ENCODE measurements around the gene NEDD4. TPM values are rescaled to one million over a fixed set of nuclear protein-coding genes. Genes with fewer than 3 reads are reported as not detected.

The NEDD4 gene
- total RNA-seq, 2 donors from 2014 or later, result 7.2 to 11.1 TPM

DNA sequence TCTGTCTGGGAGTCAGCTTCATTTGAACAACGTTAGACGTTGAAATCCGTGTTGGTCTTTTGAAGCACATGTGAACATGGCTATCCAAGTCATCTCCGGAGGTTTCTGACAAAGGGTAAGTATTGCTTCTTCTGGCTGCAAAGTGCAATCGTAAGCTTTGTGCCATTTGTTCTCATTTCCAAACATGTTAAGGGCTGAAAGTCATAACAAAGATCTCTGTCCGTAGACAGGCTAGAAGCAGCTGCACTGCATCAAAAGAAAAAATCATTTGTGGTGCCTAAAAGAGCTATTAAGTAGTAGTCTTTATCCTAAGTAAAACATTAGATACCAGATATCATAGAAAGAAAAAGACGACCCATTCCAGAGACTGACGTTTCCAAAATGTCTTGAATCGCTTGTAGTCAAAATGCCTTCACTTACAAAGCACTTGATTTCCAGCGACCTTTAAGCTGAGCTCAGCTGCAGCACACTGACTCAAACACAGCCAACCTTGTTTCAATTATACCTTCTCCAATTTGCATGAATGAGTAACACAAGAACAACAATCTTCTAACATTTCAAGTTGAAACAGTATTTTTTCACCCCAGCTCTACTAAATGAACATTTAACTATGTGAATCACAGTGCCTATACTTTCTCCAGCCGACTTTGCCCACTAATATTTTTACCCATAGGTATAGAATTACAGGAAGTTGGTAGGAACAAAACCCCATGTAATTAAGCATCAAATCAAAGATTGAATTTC, 76.6 kb downstream of the NEDD4 start:
- no peaks in the 10 kb centered on the region for H3K9me3 ChIP-seq (ENCODE audit: control insufficient read depth, low read length, poor library complexity, severe bottlenecking)
- Mint-ChIP-seq H3K27me3 (no peaks in the 10 kb centered on the region), H3K27ac (no peak overlapping the region), H3K4me3 (no peak overlapping the region), H3K36me3 (ENCODE audit: low read depth) (peaks cover 2% of the 10 kb centered on the region), H3K4me1 (peaks cover 2% of the 10 kb centered on the region)
- DNase-seq (no peak), ATAC-seq (no peak)

DNA sequence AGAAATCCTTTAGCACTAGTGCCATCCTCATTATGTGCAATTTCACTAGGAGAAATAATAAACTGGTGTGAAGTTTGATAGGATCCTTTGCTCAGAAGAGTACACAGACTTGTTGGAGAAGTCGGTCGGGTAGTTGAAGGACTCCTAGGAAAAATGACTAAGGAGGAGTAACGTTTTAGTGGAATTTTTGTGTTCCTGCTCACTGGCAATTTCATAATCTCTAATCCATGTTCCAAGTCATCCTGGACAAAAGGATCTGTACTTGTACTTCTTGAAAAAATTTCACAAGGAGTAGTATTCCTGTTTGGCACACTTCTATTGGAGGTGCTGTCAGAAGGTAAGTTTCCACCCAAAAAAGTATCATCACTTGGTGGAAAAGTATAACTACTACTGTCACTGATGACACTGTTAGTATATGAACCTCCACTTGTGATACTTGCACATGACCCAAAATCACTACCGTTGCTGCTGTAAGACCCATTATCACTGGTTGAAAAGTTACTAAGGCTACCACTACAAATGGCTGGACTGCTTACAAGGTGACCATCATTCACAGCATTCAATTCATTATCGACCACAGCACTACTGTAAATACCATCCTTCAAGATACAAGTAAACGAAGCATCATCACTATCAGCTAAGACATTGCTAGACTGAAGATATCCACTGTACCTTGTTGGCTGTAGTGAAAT, 77.4 kb downstream of the NEDD4 start:
- peaks cover 2% of the 10 kb centered on the region for H3K4me1 Mint-ChIP-seq
- DNase-seq (no peak), ATAC-seq (no peak)
- no peaks in the 10 kb centered on the region for H3K27me3 Mint-ChIP-seq
- no peak overlapping the region for H3K4me3 Mint-ChIP-seq
- H3K9me3 ChIP-seq (ENCODE audit: control insufficient read depth, low read length, poor library complexity, severe bottlenecking), result no peaks in the 10 kb centered on the region
- no peaks in the 10 kb centered on the region for H3K36me3 Mint-ChIP-seq (ENCODE audit: low read depth)
- no peak overlapping the region for H3K27ac Mint-ChIP-seq

DNA sequence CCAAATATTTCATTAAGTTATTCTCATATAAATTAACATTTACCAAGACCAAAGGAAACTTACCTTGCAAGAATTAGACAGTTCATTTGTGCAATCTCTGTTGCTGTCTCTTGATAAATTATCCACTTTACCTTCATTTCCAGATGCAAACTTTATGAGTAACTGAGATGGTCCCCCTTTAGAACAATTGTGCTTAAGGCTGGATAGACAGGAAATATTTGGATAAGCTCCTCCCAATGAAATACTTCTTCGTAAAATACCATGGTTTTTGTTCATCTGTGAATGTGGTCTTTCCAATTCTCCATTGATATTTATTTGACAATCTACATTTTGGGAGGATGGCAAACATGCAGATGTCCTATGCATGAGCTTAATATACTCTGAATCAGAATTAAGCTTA, 78.2 kb downstream of the NEDD4 start:
- Mint-ChIP-seq H3K36me3 (ENCODE audit: low read depth) (no peaks in the 10 kb centered on the region), H3K27ac (no peak overlapping the region), H3K4me3 (no peak overlapping the region), H3K27me3 (no peaks in the 10 kb centered on the region), H3K4me1 (peaks cover 2% of the 10 kb centered on the region)
- ATAC-seq (no peak), DNase-seq (no peak)
- no peaks in the 10 kb centered on the region for H3K9me3 ChIP-seq (ENCODE audit: control insufficient read depth, low read length, poor library complexity, severe bottlenecking)

DNA sequence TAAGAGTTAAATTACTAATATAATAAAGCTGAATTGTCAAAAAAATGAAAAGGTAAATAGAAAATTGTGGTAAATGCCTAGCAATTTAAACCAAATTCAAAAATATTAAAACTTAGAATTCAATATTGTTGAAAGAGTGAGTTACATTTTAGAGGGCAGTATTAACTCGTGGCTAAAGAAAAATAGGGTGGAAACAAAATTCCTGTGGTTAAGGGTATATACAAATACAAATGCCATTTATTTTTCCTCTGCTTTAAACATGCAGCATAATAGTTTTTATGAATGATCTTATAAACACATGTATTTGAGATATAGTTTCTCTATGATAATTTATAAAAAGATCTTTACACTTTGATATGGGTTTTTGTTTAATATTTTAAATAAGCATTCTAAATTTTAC, 79.0 kb downstream of the NEDD4 start:
- H3K27ac Mint-ChIP-seq, result no peak overlapping the region
- peaks cover under 1% of the 10 kb centered on the region for H3K36me3 Mint-ChIP-seq (ENCODE audit: low read depth)
- DNase-seq (no peak), ATAC-seq (no peak)
- H3K4me3 Mint-ChIP-seq, result no peak overlapping the region
- no peaks in the 10 kb centered on the region for H3K9me3 ChIP-seq (ENCODE audit: control insufficient read depth, low read length, poor library complexity, severe bottlenecking)
- peaks cover 2% of the 10 kb centered on the region for H3K4me1 Mint-ChIP-seq
- no peaks in the 10 kb centered on the region for H3K27me3 Mint-ChIP-seq

DNA sequence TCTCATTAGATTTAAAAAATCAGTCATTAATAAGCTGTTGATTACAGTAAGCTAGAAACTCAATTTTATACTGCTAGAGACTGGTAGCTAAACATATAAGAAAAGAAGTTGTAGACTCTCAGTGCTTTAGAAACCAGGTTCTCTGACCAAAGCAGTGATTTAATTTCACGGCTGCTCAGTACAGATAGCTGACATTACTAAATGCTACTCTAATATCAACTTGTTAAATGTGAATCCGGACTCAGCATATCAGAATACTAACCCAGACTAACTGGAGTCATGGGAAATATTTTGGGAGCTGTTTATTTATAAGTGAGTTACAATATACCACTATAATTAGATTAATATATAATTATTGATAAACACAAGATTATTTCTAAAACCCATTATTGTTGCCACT, 80.4 kb downstream of the NEDD4 start:
- no peaks in the 10 kb centered on the region for H3K9me3 ChIP-seq (ENCODE audit: control insufficient read depth, low read length, poor library complexity, severe bottlenecking)
- Mint-ChIP-seq H3K4me1 (no peaks in the 10 kb centered on the region), H3K27me3 (no peaks in the 10 kb centered on the region), H3K4me3 (no peak overlapping the region), H3K27ac (no peak overlapping the region), H3K36me3 (ENCODE audit: low read depth) (peaks cover 5% of the 10 kb centered on the region)
- ATAC-seq, result no peak
- DNase-seq, result no peak

DNA sequence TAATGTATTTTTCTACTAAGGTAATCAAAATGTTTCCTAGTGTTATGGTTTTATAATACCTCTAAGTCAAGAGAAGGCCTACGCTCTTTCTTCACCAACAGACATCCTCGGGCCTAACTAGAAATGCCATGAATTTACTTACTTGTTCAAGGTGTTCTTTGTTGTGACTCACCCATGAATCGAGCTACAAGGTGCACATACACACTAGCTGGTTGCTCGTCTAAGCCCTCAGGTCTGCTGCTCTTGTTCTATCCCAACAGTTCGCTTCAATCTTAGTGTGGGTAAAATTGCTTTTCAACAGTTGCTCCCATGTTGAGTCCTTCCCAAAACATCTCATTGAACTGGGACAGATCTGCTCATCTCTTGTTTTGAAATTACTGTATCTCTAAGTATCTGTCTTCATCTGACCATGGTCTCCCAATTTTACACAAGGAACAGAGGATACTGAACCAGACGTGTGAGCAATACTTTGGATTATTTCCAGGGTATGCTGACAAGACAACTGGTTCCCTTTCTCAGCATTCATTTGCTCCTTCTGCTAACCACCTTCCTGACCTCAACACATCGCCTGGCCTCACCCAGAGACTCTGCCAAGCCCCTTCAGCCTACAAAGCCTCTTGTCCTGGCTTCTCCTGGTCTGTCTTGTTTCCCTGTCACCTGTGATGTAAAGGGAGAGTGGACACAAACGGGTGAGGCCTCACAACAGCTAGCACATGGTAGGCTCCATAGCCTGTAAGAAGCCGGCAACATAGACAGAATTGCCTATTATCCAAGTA, 84.2 kb downstream of the NEDD4 start:
- Mint-ChIP-seq H3K4me3 (no peak overlapping the region), H3K27ac (no peak overlapping the region), H3K27me3 (no peaks in the 10 kb centered on the region), H3K4me1 (no peaks in the 10 kb centered on the region), H3K36me3 (ENCODE audit: low read depth) (peaks cover 5% of the 10 kb centered on the region)
- no peak for ATAC-seq
- no peaks in the 10 kb centered on the region for H3K9me3 ChIP-seq (ENCODE audit: control insufficient read depth, low read length, poor library complexity, severe bottlenecking)
- no peak for DNase-seq

DNA sequence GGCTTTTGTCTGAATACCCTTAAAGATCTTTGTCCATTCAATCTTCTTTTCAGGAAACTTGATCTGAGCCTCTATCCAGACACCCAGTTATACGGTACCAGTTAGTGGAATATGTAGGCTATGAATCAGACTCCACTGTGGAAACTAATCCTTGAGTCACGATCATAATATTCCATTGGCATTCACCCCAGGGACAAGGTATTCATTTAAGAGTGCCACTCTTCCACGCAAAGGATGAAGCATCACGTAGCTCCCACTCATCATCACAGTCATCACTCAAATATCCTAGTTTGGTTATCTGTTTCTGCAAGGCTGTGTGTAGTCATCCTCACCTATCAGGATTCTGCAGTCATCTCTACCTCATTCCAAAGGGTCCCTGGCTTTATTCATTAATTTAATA, 85.6 kb downstream of the NEDD4 start:
- Mint-ChIP-seq H3K4me3 (no peak overlapping the region), H3K4me1 (no peaks in the 10 kb centered on the region), H3K27me3 (no peaks in the 10 kb centered on the region), H3K27ac (no peak overlapping the region), H3K36me3 (ENCODE audit: low read depth) (peaks cover 5% of the 10 kb centered on the region)
- no peak for DNase-seq
- ATAC-seq, result no peak
- H3K9me3 ChIP-seq (ENCODE audit: control insufficient read depth, low read length, poor library complexity, severe bottlenecking), result no peaks in the 10 kb centered on the region

DNA sequence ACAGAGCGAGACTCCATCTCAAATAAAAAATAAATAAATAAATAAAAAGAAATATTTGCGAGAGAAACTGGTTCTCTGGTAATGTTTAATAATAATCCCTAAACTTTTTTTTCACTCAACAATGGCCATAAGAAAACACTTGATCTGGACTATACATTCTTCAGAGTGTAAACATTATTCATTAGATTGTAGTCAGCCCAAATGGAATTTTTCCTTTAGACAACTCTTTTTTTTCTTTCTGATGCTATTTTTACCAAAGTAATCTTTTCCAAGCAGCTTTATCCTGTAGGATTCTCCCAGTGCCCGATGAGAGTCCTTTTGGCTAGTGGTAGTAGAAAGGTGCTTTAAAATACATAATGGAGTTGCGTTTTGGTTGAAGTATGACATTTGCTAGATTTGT, 90.4 kb downstream of the NEDD4 start:
- Mint-ChIP-seq H3K36me3 (ENCODE audit: low read depth) (no peaks in the 10 kb centered on the region), H3K27ac (no peak overlapping the region), H3K4me3 (no peak overlapping the region), H3K4me1 (no peaks in the 10 kb centered on the region), H3K27me3 (no peaks in the 10 kb centered on the region)
- DNase-seq, result no peak
- ATAC-seq, result no peak
- no peaks in the 10 kb centered on the region for H3K9me3 ChIP-seq (ENCODE audit: control insufficient read depth, low read length, poor library complexity, severe bottlenecking)

DNA sequence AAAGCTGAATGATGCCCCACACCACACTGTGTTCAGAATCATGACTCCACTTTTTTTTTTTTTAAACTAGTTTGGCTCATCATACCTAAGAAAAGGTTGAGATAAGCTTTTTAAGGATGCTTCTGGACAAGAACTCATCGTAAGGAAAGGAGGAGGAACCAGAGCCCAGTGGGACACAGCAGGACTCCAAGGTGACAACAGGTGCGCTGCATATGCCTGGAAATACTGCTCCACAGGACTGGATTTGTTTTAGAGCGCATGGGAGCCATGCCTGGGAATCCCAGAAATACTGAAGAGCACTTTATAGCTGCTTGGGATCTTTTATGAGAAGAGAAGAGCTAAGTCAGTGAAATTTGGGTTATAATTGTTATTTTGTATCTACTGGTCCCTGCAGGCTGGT, 93.4 kb downstream of the NEDD4 start:
- H3K27me3 Mint-ChIP-seq, result no peaks in the 10 kb centered on the region
- no peaks in the 10 kb centered on the region for H3K9me3 ChIP-seq (ENCODE audit: control insufficient read depth, low read length, poor library complexity, severe bottlenecking)
- peaks cover 12% of the 10 kb centered on the region for H3K4me1 Mint-ChIP-seq
- ATAC-seq (no peak), DNase-seq (no peak)
- no peak overlapping the region for H3K27ac Mint-ChIP-seq
- no peak overlapping the region for H3K4me3 Mint-ChIP-seq
- H3K36me3 Mint-ChIP-seq (ENCODE audit: low read depth), result no peaks in the 10 kb centered on the region

DNA sequence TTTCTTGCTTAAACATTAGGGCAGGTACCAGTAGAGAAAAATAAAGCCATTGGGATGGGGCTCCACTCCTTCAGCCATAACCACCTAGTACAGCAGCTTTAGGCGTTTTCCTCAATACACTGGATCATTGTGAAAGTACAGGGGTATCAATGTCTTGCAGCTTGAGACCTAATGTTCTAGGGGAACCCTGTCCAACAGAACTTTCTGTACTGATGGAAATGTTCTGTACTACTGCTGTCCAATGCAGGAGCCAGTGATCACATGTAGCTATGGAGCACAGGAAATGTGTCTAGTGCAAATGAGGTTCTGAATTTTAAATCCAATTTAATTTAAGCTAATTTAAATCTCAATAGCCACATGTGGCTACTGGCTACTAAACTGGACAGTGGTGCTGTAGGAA, 93.9 kb downstream of the NEDD4 start:
- ATAC-seq (no peak), DNase-seq (no peak)
- Mint-ChIP-seq H3K36me3 (ENCODE audit: low read depth) (no peaks in the 10 kb centered on the region), H3K4me3 (no peak overlapping the region), H3K27me3 (no peaks in the 10 kb centered on the region), H3K4me1 (peaks cover 12% of the 10 kb centered on the region), H3K27ac (no peak overlapping the region)
- H3K9me3 ChIP-seq (ENCODE audit: control insufficient read depth, low read length, poor library complexity, severe bottlenecking), result no peaks in the 10 kb centered on the region

DNA sequence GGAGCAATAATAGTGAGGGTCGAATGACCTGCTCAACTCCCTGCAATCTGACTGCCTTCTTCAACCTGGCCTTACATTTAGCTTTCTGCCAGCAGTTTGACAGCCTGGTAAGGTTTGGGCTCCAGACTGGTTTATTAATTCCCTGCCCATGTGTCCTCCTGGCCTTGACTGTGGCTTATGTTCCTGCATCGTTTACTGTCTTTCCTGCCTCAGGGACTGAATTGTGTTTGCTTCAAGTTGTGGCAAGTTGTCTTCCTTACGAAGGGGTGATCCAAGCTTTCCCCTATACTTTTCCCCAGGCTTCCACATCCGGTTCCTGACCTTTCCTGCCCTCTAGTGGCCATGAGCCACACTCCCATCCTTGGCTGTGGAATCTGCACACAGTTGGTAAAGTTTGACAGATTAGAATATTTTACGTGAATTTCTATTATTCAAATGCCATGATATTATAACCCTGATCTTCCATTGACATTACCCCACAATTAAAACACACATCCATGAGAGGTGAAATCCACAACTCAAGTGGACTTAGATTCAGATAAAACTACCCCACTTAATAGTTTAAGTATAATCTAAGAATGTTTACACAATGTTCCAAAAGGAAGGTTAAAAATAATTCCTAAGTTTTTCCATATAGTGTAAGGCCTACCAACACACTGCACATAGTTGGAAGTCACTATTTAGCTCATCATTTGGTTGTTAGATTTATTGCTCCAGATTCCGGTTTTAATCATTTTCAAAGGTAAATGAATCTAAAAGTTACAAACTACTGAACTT, 95.7 kb downstream of the NEDD4 start:
- H3K27me3 Mint-ChIP-seq, result no peaks in the 10 kb centered on the region
- H3K4me1 Mint-ChIP-seq, result peaks cover 12% of the 10 kb centered on the region
- no peak overlapping the region for H3K27ac Mint-ChIP-seq
- DNase-seq (no peak), ATAC-seq (no peak)
- no peak overlapping the region for H3K4me3 Mint-ChIP-seq
- H3K36me3 Mint-ChIP-seq (ENCODE audit: low read depth), result no peaks in the 10 kb centered on the region
- H3K9me3 ChIP-seq (ENCODE audit: control insufficient read depth, low read length, poor library complexity, severe bottlenecking), result no peaks in the 10 kb centered on the region

DNA sequence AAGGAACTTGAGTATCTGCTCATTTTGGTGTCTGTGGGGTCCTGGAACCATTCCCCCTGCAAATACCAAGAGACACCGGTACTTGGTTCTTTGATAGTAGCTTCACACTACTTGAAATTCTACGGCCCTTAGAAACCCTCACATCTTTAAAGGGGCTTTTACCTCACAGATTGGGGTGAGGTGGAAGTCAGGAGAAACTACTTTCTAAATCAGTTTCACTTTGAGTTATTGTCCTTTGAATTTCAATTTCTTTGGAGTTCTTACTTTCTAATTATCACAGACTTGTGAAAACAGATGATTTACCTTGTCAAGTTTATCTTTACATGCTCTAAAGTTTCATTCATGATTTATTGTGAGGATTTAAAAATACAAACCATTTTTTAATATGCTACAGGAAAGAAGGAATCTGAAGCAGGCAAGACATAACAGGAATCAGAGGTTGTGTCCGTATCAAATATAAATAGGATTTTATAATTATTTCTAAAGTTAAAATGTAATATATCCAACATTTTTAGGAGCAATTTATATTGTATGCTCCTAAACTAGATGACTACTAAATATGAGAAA, 98.9 kb downstream of the NEDD4 start:
- Mint-ChIP-seq H3K36me3 (ENCODE audit: low read depth) (no peaks in the 10 kb centered on the region), H3K4me3 (no peak overlapping the region), H3K4me1 (peaks cover 12% of the 10 kb centered on the region), H3K27ac (no peak overlapping the region), H3K27me3 (no peaks in the 10 kb centered on the region)
- H3K9me3 ChIP-seq (ENCODE audit: control insufficient read depth, low read length, poor library complexity, severe bottlenecking), result no peaks in the 10 kb centered on the region
- ATAC-seq (no peak), DNase-seq (no peak)

DNA sequence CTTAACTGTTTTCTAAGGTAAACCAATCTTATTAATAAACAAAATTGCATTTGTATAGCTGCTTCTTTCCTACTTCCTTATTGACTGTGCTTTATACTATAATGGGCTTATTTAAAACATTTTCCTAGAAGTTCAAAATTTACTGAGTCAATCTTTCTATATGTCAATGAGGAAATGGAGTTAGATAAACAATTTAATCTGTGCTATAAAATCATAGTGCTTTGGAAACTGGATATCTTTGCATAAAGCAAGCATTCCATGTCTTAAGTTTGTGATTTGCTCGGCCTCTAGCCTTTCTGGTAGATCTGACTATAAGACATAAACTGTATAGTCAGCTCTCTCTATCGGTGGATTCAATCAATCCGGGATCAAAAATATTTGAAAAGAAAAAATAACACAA, 99.6 kb downstream of the NEDD4 start:
- no peaks in the 10 kb centered on the region for H3K9me3 ChIP-seq (ENCODE audit: control insufficient read depth, low read length, poor library complexity, severe bottlenecking)
- Mint-ChIP-seq H3K4me3 (no peak overlapping the region), H3K4me1 (peaks cover 12% of the 10 kb centered on the region), H3K27ac (no peak overlapping the region), H3K27me3 (no peaks in the 10 kb centered on the region), H3K36me3 (ENCODE audit: low read depth) (no peaks in the 10 kb centered on the region)
- DNase-seq (no peak), ATAC-seq (no peak)

Measured in T-helper 17 cell (primary cell).